ENCODE data around the gene ZNF319.
"Not testable (repeated sequence)": the region's sequence is repeated elsewhere in the genome, so short reads cannot be mapped to it uniquely, and the experiment has no call there.

ZNF319 gene

DNA sequence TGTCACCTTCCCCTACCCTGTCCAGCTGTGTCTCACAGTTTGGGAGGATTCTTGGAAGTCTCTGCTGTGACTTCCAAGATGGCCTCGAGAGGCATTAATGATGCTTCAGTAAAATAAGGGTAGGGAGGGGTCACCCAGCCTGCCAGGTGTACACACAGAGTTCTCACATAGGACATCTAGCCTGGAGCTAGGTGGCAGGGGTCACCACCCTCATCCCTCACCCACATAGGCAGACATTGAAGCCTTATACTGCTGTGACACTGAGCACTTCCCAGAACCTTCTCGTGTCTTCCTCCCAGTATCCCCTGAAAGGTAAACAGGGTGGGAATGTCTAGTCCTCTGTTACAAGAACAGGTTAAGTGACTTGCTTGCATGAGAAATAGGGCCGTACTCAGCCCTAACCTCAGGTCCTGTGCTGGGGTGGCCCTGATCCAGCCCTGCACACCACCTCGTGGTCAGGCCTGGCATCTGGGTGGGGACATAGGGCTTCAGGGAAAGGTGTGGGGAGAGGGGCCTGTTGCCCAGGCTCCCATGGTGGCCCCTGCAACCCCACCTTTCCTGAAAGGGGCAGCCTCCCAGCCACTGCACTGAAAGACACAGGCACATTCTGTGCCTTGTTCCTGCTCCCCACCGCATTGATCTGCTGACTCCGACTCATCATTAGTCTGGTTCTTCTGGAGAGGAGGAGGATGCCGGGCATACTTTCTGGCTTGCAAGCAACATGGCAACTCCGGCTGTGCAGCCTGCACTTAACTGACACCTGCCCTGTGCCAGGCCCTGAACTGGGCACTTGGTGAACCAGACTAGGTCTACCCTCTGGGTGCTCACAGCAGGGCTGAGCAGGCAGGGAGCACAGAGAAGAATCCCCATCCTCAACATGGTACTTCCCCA lies 21.4 kb upstream of the ZNF319 start:
- DNase-seq (ENCODE audit: low spot score): no peak

GRCh38 chr16:58020628-58021521 lies 20.4 kb upstream of the ZNF319 start:
- peak; percentile 66 for DNase-seq (ENCODE audit: low spot score)

- DNase-seq (ENCODE audit: low spot score): no peak
These were observed 19.5 kb upstream of the ZNF319 start for GRCh38 chr16:58019866-58020538.

- no peak for DNase-seq (ENCODE audit: low spot score)
These were observed 18.3 kb upstream of the ZNF319 start for GRCh38 chr16:58018803-58019202.

GRCh38 chr16:58016840-58017446 lies 16.5 kb upstream of the ZNF319 start:
- no peak for DNase-seq (ENCODE audit: low spot score)

DNA sequence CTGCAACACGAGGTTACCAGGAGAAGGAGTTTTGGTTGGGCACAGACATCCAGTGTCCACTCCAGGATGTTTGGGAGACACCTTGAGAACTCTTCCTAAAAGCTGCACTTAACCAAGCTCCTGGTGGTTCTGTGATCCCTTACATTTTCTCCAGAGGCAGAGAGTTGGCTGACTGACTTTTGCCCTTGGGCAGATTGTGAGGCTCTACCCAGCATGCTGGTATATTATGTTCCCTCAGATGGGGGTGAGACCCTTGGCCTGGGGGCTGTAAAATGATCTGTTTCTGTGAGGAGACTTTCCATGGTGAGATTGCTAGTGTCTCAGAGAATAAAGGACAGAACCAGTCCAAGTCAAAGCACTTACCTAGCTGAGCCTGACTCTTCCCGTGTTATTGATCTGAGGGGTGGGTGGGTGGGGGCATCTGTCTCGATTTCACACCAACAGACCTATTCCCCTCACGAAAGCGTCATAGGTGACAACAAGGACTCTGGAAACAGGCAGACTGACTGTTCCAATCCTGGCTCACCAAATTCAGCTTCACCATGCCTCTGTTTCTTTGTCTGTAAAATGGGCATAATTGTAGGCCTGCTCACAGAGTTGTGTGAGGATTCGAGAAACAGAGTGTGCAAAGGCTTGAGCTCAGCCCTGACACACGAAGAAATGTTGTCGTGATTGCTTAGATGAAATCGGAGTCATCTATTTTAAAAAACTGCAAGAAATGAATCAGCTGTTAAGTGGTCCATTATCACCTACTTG lies 12.9 kb upstream of the ZNF319 start:
- no peak for DNase-seq (ENCODE audit: low spot score)

DNA sequence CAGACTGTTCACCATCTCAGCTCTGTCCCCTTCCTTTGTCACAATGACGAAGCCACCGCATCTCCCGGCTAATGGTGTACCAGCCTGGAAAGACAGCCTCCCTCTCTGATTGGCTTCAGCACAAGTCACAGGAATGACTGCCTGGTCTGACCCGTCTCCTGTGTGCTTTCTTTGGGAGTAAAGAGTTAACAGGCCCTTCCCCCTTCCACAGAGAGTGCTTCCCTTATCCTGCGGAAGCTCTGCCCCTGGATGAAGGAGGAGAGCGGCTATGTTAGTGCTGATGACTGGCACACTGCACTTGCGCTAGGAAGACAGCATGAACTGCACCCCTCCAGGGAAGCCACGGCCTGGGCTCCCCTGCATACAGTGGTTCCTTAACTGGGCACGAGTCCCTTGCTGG lies 12.0 kb upstream of the ZNF319 start:
- no peak for DNase-seq (ENCODE audit: low spot score)

DNA sequence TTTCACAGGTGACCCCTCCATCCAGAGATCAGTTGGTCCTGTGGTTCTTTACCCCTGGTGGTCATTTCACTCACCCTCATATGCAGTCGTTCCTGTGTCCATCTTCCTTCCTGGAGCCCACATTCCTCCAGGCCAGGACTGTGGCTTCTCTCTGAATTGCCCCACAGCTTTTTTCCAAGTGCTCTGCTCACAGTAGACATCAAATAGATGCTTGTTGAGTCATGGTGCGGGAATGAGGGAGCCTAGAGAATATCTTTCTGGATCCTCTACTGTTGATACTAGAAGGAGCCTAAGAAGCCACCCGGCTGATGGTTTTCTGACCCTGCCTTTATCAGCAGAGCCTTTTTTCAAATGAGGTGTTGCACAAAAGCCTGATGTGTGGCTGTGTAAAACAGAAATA lies 11.2 kb upstream of the ZNF319 start:
- no peak for DNase-seq (ENCODE audit: low spot score)

GRCh38 chr16:58010886-58011285 lies 10.4 kb upstream of the ZNF319 start:
- DNase-seq (ENCODE audit: low spot score): no peak

- no peak for DNase-seq (ENCODE audit: low spot score)
These were observed 9.5 kb upstream of the ZNF319 start for GRCh38 chr16:58009856-58010416.

- not testable (repeated sequence) for DNase-seq (ENCODE audit: low spot score)
These were observed 4.3 kb upstream of the ZNF319 start for GRCh38 chr16:58004736-58005135.

GRCh38 chr16:58002936-58003335 lies 2.5 kb upstream of the ZNF319 start:
- no peak for DNase-seq (ENCODE audit: low spot score)

DNA sequence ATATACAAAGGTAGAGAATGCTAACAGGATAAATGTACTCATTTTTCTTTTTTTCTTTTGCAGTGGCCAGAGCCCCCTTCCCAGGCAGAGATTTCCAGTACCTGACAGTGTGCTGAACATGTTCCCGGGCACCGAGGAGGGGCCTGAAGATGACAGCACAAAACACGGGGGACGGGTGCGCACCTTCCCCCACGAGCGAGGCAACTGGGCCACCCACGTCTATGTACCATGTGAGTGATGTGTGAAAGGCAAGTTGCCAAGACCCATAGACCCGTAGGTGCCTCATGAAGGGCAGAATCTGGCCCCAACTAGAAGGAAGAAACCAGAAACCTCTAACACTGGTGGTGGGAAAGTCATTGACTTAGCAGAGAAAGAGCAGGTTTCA lies 1.9 kb upstream of the ZNF319 start:
- no peak for DNase-seq (ENCODE audit: low spot score)

DNA sequence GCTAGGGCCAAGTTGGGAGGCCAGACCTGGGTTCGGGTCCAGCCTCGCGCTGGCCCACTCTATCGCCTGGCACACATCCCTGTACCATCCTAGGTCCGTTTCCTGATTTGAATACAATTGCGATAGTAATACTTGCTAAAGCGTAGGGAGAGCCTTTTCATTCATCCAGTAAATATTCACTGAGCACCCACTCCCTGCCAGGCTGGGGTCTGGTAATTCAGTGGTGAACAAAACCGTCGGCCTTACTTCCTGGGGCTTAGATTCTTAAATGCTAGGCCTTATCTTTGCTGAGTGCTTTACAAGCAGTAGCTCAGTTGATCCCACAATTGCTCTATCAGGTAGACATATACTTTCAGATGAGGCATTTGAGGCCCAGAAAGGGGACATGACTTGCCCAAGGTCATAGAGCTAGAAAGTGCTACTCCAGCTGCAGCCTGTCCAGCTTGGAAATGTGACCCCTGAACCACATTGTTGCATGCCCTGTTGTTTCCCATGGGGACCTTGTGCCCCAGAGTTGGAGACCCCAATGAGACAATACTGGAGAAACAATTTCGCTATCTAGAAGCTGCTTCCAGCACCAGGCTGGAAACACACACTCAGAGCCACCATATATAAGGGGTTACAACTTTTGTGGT lies 1.4 kb upstream of the ZNF319 start:
- no peak for DNase-seq (ENCODE audit: low spot score)

DNA sequence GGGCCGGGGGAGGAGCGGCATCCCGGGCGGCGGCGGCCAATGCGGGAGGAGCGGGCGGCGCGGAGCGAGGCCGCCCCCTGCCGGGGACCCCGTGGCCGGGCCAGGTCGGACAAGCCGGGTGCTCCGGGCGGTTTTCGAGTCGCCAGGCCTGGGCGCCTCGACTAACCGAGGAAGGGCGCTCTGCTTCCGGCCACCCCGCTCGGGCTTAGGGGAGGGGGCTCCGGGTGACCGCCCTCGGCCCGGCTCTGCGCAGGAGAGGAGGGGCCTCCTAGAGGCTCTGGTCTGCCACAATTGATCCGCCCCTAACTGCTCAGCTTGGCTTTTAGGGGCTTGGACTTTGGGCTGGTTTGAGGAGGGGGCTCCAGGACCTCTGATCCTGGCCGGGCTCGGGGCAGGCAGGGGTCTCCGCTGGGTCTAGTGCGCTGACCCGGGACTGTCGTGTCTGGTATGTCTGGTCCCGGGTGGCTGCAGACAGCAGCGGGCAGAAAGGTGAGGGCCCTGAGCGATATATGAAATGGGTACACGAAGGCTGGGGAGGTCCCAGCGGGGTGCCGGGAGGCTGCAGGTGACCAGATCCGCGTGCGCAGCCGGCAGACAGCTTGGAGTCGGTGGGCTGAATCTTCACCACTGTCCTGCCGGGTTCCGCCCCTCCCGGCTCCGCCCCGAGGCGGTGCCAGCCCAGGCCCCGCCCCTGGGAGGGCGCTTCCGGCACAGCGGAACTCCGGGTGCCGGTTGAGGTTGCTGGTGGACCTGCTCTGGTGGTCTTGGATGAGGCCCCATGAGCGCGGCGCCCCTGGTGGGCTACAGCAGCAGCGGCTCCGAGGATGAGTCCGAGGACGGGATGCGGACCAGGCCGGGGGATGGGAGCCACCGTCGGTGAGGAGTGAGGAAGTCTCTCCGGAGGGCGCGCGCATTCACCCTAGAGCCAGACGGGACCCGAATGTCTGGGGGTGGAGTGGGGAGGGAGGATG lies 519 bp upstream of the ZNF319 start, which contains the start of gene USB1:
Gene USB1 (plus strand): TSS at position 702 of the 971 bp plus-strand sequence. CDS start 77 bp downstream, at position 779.
- peak; percentile 82 for DNase-seq (ENCODE audit: low spot score)

DNA sequence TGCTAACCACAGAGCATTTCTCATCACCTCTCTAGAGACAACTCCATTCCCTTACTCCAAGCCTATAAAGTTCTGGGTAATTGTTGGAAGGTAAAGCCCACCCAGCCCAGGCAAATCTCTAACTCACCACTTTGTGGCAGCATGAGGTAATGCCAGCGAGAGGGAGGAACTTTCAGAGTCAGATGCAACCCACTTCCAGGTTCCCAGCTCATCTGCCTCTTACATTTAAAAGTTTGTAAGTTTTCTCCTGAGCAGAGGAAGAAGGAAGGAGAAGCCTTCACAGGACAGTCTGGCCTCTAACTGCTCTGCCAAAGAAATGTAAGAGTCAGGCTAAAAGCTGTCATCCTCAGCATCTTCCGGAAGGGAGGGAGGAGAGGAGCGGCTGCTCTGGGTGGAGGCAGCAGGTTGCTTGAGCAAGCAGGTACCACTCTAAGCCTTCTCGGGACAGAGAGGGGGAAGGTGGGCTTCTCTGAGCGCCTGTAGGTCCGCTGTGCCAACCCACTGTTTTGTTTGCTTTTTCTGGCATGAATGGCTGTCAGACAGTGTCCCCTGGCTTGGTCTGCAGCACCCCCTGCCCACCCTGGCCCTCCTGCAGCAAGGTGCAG lies 1.0 kb downstream of the ZNF319 start:
- DNase-seq (ENCODE audit: low spot score): peak; percentile 29

- no peak for DNase-seq (ENCODE audit: low spot score)
These were observed 1.5 kb downstream of the ZNF319 start for GRCh38 chr16:57998992-57999365.

DNA sequence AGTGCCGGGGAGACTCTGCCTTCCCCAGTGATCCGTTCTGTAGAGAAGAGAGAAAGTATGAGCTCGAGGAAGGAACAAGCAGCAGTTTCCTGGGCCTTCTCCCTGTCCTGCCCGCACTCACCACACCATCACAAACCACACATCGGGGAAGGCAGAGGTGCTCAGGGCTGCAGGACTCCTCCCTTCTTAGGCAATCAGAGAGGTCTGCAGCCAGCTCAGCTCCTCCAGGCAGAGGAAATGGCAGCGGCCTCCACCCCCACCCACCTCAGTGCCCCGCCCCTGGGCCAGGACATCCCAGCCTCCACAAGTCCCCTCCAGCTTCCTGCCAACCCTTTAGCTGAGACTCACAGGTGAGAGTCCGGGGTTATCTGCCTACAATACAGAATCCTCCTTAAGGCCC lies 2.0 kb downstream of the ZNF319 start:
- DNase-seq (ENCODE audit: low spot score): peak; percentile 73
